Measurements from ENCODE around the gene KRTAP4-16. TPM values are rescaled to one million over a fixed set of nuclear protein-coding genes. Genes with fewer than 3 reads are reported as not detected.
"Not testable (repeated sequence)": the region's sequence is repeated elsewhere in the genome, so short reads cannot be mapped to it uniquely, and the experiment has no call there.

The KRTAP4-16 gene
- total and polyA plus RNA-seq, 2 of the 8 experiments (the other 6 are each of a cell fraction or from before 2014, with no cell fraction given), result not detected

DNA sequence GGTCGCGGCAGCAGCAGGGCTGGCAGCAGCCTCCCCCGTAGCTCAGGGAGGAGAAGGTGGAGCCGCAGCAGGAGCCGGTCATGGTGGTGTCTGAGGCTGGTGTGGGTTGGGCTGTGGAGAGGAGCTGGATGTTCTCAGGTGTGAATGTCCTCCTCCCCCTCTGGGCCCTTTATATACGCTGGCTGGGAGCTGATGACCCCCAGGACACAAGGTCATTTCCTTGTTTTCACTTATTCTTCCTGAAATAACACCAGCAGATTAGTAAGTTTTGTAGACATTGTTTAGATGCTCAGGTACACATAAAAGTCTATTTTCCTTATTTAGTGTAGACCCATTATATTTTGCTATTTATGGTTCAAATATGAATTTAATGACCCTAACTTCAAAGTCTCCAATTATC is 46.9 kb downstream of the KRTAP4-16 start, which contains the start of gene KRTAP2-2:
KRTAP2-2 (minus strand) TSS at position 101 of the 400 bp plus-strand sequence; CDS start at position 82, 19 bp downstream.
- FAIRE-seq; H3K9ac ChIP-seq (replicated peaks in 1 of 4; ENCODE audit: extremely low read depth in 1 of 4, low read depth in 3 of 4, low read length in 3 of 4); H4K91ac ChIP-seq (replicated peaks; ENCODE audit: insufficient read length, low read length); H3K36me3 ChIP-seq (ENCODE audit: control insufficient read depth in 2 of 4, insufficient read depth in 4 of 4, low read length in 3 of 4); H3K23ac ChIP-seq (ENCODE audit: insufficient read length); H2BK15ac ChIP-seq (ENCODE audit: low read length); H2BK5ac ChIP-seq (ENCODE audit: low read depth, low read length); H3K18ac ChIP-seq (ENCODE audit: extremely low read depth, low read length); H3K4me3 ChIP-seq (ENCODE audit: extremely low read depth in 1 of 4, insufficient read depth in 2 of 4, low read depth in 3 of 4, low read length in 4 of 4); H4K20me1 ChIP-seq (replicated peaks in 1 of 2; ENCODE audit: control insufficient read depth in 1 of 2, insufficient read depth in 2 of 2, low read length in 2 of 2); CTCF ChIA-PET (ENCODE audit: partially characterized antibody); H2AFZ ChIP-seq (ENCODE audit: low read length); H2BK20ac ChIP-seq (ENCODE audit: low read length); H3K4me2 ChIP-seq (ENCODE audit: insufficient read depth in 1 of 2, low read depth in 2 of 2, low read length in 2 of 2); H2AK5ac ChIP-seq (ENCODE audit: low read depth, low read length); H4K8ac ChIP-seq (ENCODE audit: extremely low read depth, insufficient read depth, low read length); H4K5ac ChIP-seq (ENCODE audit: insufficient read length, low read depth, low read length); H3K4ac ChIP-seq (replicated peaks; ENCODE audit: insufficient read length, low read depth, low read length); H3K79me1 ChIP-seq (ENCODE audit: low read depth, low read length); H3K27me3 ChIP-seq (replicated peaks in 1 of 4; ENCODE audit: control insufficient read depth in 3 of 4, extremely low read depth in 1 of 4, insufficient read depth in 3 of 4, low read length in 3 of 4); H3K27ac ChIP-seq (ENCODE audit: low read depth, low read length); H3K56ac ChIP-seq (replicated peaks; ENCODE audit: insufficient read length, low read depth, low read length); POLR2A ChIA-PET (ENCODE audit: partially characterized antibody); H2BK12ac ChIP-seq (ENCODE audit: low read depth, low read length); H3K4me1 ChIP-seq (replicated peaks in 1 of 4; ENCODE audit: control insufficient read depth in 3 of 4, insufficient read depth in 4 of 4, low read length in 3 of 4); H3K14ac ChIP-seq (ENCODE audit: insufficient read length); DNase-seq (ENCODE audit: low read depth in 1 of 2, low spot score in 2 of 2); H3K9me3 ChIP-seq (ENCODE audit: insufficient read depth in 2 of 2, low read depth in 1 of 2, low read length in 1 of 2); H2BK120ac ChIP-seq (replicated peaks; ENCODE audit: low read depth, low read length); H3K79me2 ChIP-seq (ENCODE audit: control insufficient read depth in 1 of 2, insufficient read depth in 2 of 2, low read length in 2 of 2); H3K23me2 ChIP-seq (ENCODE audit: low read depth, low read length): not testable (repeated sequence)
- WGBS, 2 experiments (ENCODE audit: extremely low coverage in 1 of 2, insufficient coverage in 1 of 2, insufficient read length in 1 of 2, insufficient replicate concordance in 2 of 2, low coverage in 1 of 2, low lambda C conversion rate in 2 of 2, missing lambda C conversion rate in 1 of 2), result 100% methylated on average over 1 of the region's 6 CpGs; no CpG with 5 or more reads in 1 of the 2 experiments

- H3K9ac ChIP-seq (replicated peaks in 1 of 4; ENCODE audit: extremely low read depth in 1 of 4, low read depth in 3 of 4, low read length in 3 of 4); H3K4ac ChIP-seq (replicated peaks; ENCODE audit: insufficient read length, low read depth, low read length); DNase-seq (ENCODE audit: low read depth in 1 of 2, low spot score in 2 of 2); H3K18ac ChIP-seq (ENCODE audit: extremely low read depth, low read length); H3K79me1 ChIP-seq (ENCODE audit: low read depth, low read length); H2BK15ac ChIP-seq (ENCODE audit: low read length); H3K79me2 ChIP-seq (ENCODE audit: control insufficient read depth in 1 of 2, insufficient read depth in 2 of 2, low read length in 2 of 2); H2BK120ac ChIP-seq (replicated peaks; ENCODE audit: low read depth, low read length); H3K4me3 ChIP-seq (ENCODE audit: extremely low read depth in 1 of 4, insufficient read depth in 2 of 4, low read depth in 3 of 4, low read length in 4 of 4); H2BK20ac ChIP-seq (ENCODE audit: low read length); H3K36me3 ChIP-seq (ENCODE audit: control insufficient read depth in 2 of 4, insufficient read depth in 4 of 4, low read length in 3 of 4); CTCF ChIA-PET (ENCODE audit: partially characterized antibody); H3K27ac ChIP-seq (ENCODE audit: low read depth, low read length); H3K4me1 ChIP-seq (replicated peaks in 1 of 4; ENCODE audit: control insufficient read depth in 3 of 4, insufficient read depth in 4 of 4, low read length in 3 of 4); H4K5ac ChIP-seq (ENCODE audit: insufficient read length, low read depth, low read length); H3K4me2 ChIP-seq (ENCODE audit: insufficient read depth in 1 of 2, low read depth in 2 of 2, low read length in 2 of 2); H3K27me3 ChIP-seq (replicated peaks in 1 of 4; ENCODE audit: control insufficient read depth in 3 of 4, extremely low read depth in 1 of 4, insufficient read depth in 3 of 4, low read length in 3 of 4); H3K56ac ChIP-seq (replicated peaks; ENCODE audit: insufficient read length, low read depth, low read length); H3K23ac ChIP-seq (ENCODE audit: insufficient read length); H2AK5ac ChIP-seq (ENCODE audit: low read depth, low read length); H4K91ac ChIP-seq (replicated peaks; ENCODE audit: insufficient read length, low read length); H2BK12ac ChIP-seq (ENCODE audit: low read depth, low read length); FAIRE-seq; H2AFZ ChIP-seq (ENCODE audit: low read length); H4K8ac ChIP-seq (ENCODE audit: extremely low read depth, insufficient read depth, low read length); H4K20me1 ChIP-seq (replicated peaks in 1 of 2; ENCODE audit: control insufficient read depth in 1 of 2, insufficient read depth in 2 of 2, low read length in 2 of 2); POLR2A ChIA-PET (ENCODE audit: partially characterized antibody); H3K23me2 ChIP-seq (ENCODE audit: low read depth, low read length); H3K14ac ChIP-seq (ENCODE audit: insufficient read length); H3K9me3 ChIP-seq (ENCODE audit: insufficient read depth in 2 of 2, low read depth in 1 of 2, low read length in 1 of 2); H2BK5ac ChIP-seq (ENCODE audit: low read depth, low read length): not testable (repeated sequence)
- WGBS, 2 experiments (ENCODE audit: extremely low coverage in 1 of 2, insufficient coverage in 1 of 2, insufficient read length in 1 of 2, insufficient replicate concordance in 2 of 2, low coverage in 1 of 2, low lambda C conversion rate in 2 of 2, missing lambda C conversion rate in 1 of 2), result 99% methylated on average over 7 of the region's 9 CpGs; no CpG with 5 or more reads in 1 of the 2 experiments
These were observed 47.5 kb downstream of the KRTAP4-16 start for GRCh38 chr17:41054556-41054955.
